ENCODE results near the gene KCTD16. TPM values are rescaled to one million over a fixed set of nuclear protein-coding genes. Genes with fewer than 3 reads are reported as not detected.

KCTD16 gene
- total and polyA plus RNA-seq, 2 donors (not counting 1 experiment from before 2014, with no cell fraction given), result not detected

- H3K4me1 ChIP-seq (ENCODE audit: control insufficient read depth in 2 of 2, insufficient read depth in 2 of 2, low read length in 2 of 2), result peaks cover 50 to 51% of the 10 kb centered on the region in 2 donors
- no peaks in the 10 kb centered on the region for H3K36me3 ChIP-seq (replicated peaks in 1 of 2; ENCODE audit: control extremely low read depth in 1 of 2, control insufficient read depth in 1 of 2, extremely low read depth in 1 of 2, insufficient read depth in 2 of 2, low read length in 1 of 2)
- no peaks in the 10 kb centered on the region for H3K9me3 Mint-ChIP-seq (ENCODE audit: insufficient read depth)
- peak overlapping the region; percentile 87 for H3K27ac Mint-ChIP-seq
- H2AFZ ChIP-seq (ENCODE audit: insufficient read depth, low read depth, low read length, poor library complexity, severe bottlenecking), result peak overlapping the region; percentile 27
- peak overlapping the region; percentile 60 for H3K4me3 Mint-ChIP-seq
- peak overlapping the region; percentile 11 to 94 for H3K27ac ChIP-seq (ENCODE audit: low read length in 2 of 2)
- ATAC-seq (ENCODE audit: low read depth), result peak; percentile 61
- intact Hi-C loops (cut with micrococcal nuclease), result loop anchor here (5.0 to 10.0 kb wide), 6 partner anchors 788 to 1647 kb away; partner anchors contain the start of genes ARHGAP26, NR3C1 and PRELID2
- TF ChIP-seq EZH2 (IDR thresholded peaks at IDR 0.05; ENCODE audit: borderline replicate concordance, insufficient read depth, low read depth, low read length, poor library complexity, severe bottlenecking), result no peak
- H3K9me3 ChIP-seq (ENCODE audit: control extremely low read depth in 1 of 3, control insufficient read depth in 2 of 3, insufficient read depth in 1 of 3, low read length in 2 of 3), result no peaks in the 10 kb centered on the region
- CTCF ChIA-PET, result interaction anchor here (0.6 to 4.8 kb wide), 10 partner anchors 14 to 1268 kb away, joined by 3 to 56 read pairs (median 4); partner anchors contain the start of genes KCTD16 and YIPF5
- peak overlapping the region; percentile 56 for H3K4me2 ChIP-seq (replicated peaks; ENCODE audit: low read depth, low read length, poor library complexity, severe bottlenecking)
- WGBS (ENCODE audit: insufficient coverage), result 49% methylated on average over 7 of the region's 10 CpGs
- no peaks in the 10 kb centered on the region for H4K20me1 ChIP-seq (ENCODE audit: control insufficient read depth, insufficient read depth, low read length, poor library complexity, severe bottlenecking)
- peaks cover 47% of the 10 kb centered on the region for H3K4me1 Mint-ChIP-seq
- H3K27me3 Mint-ChIP-seq, result no peaks in the 10 kb centered on the region
- H3K79me2 ChIP-seq (ENCODE audit: control insufficient read depth, insufficient read depth, low read length), result no peaks in the 10 kb centered on the region
- no peak overlapping the region for H3K4me3 ChIP-seq (ENCODE audit: control extremely low read depth in 1 of 5, extremely low read depth in 1 of 5, insufficient read depth in 1 of 5, low read depth in 2 of 5, low read length in 4 of 5)
- peak; percentile 79 for DNase-seq
- H3K9ac ChIP-seq (ENCODE audit: low read length), result no peak overlapping the region
- no peaks in the 10 kb centered on the region for H3K27me3 ChIP-seq (replicated peaks in 1 of 4; ENCODE audit: control extremely low read depth in 1 of 4, control insufficient read depth in 3 of 4, insufficient read depth in 4 of 4, low read length in 3 of 4)
- POLR2A ChIA-PET, result no interaction called here
These were observed 19.2 kb downstream of the KCTD16 start for GRCh38 chr5:144189800-144190429.

GRCh38 chr5:144191531-144191930 lies 20.9 kb downstream of the KCTD16 start:
- ATAC-seq (ENCODE audit: low read depth) (no peak), DNase-seq (no peak)
- Mint-ChIP-seq H3K27me3 (no peaks in the 10 kb centered on the region), H3K27ac (peak overlapping the region; percentile 66), H3K4me1 (peaks cover 44% of the 10 kb centered on the region), H3K4me3 (peak overlapping the region; percentile 23), H3K9me3 (ENCODE audit: insufficient read depth) (no peaks in the 10 kb centered on the region)
- ChIA-PET CTCF (interaction anchor here (0.6 to 4.8 kb wide), 16 partner anchors 12 to 1271 kb away, joined by 3 to 56 read pairs (median 4); partner anchors contain the start of genes KCTD16, NR3C1 and YIPF5), POLR2A (interaction anchor here (0.6 kb wide), 1 partner anchor 787 kb away, joined by 4 read pairs; no protein-coding TSS in a partner anchor)
- Histone ChIP-seq H4K20me1 (ENCODE audit: control insufficient read depth, insufficient read depth, low read length, poor library complexity, severe bottlenecking) (no peaks in the 10 kb centered on the region), H3K36me3 (replicated peaks in 1 of 2; ENCODE audit: control extremely low read depth in 1 of 2, control insufficient read depth in 1 of 2, extremely low read depth in 1 of 2, insufficient read depth in 2 of 2, low read length in 1 of 2) (no peaks in the 10 kb centered on the region), H3K9ac (ENCODE audit: low read length) (peak overlapping the region; percentile 18), H3K4me3 (ENCODE audit: control extremely low read depth in 1 of 5, extremely low read depth in 1 of 5, insufficient read depth in 1 of 5, low read depth in 2 of 5, low read length in 4 of 5) (peak overlapping the region in 1 of 5 experiments; percentile 19), H3K27ac (ENCODE audit: low read length in 2 of 2) (peak overlapping the region; percentile 54 to 70), H3K27me3 (replicated peaks in 1 of 4; ENCODE audit: control extremely low read depth in 1 of 4, control insufficient read depth in 3 of 4, insufficient read depth in 4 of 4, low read length in 3 of 4) (no peaks in the 10 kb centered on the region), H3K9me3 (ENCODE audit: control extremely low read depth in 1 of 3, control insufficient read depth in 2 of 3, insufficient read depth in 1 of 3, low read length in 2 of 3) (no peaks in the 10 kb centered on the region), H3K4me2 (replicated peaks; ENCODE audit: low read depth, low read length, poor library complexity, severe bottlenecking) (peak overlapping the region; percentile 64), H3K4me1 (ENCODE audit: control insufficient read depth in 2 of 2, insufficient read depth in 2 of 2, low read length in 2 of 2) (peaks cover 49 to 50% of the 10 kb centered on the region in 2 donors), H3K79me2 (ENCODE audit: control insufficient read depth, insufficient read depth, low read length) (no peaks in the 10 kb centered on the region), H2AFZ (ENCODE audit: insufficient read depth, low read depth, low read length, poor library complexity, severe bottlenecking) (peak overlapping the region; percentile 72)
- TF ChIP-seq, protein P1, sequence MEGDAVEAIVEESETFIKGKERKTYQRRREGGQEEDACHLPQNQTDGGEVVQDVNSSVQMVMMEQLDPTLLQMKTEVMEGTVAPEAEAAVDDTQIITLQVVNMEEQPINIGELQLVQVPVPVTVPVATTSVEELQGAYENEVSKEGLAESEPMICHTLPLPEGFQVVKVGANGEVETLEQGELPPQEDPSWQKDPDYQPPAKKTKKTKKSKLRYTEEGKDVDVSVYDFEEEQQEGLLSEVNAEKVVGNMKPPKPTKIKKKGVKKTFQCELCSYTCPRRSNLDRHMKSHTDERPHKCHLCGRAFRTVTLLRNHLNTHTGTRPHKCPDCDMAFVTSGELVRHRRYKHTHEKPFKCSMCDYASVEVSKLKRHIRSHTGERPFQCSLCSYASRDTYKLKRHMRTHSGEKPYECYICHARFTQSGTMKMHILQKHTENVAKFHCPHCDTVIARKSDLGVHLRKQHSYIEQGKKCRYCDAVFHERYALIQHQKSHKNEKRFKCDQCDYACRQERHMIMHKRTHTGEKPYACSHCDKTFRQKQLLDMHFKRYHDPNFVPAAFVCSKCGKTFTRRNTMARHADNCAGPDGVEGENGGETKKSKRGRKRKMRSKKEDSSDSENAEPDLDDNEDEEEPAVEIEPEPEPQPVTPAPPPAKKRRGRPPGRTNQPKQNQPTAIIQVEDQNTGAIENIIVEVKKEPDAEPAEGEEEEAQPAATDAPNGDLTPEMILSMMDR (IDR thresholded peaks at IDR 0.05), result no peak
- no peak for TF ChIP-seq EZH2 (IDR thresholded peaks at IDR 0.05; ENCODE audit: borderline replicate concordance, insufficient read depth, low read depth, low read length, poor library complexity, severe bottlenecking)
- intact Hi-C loops (cut with micrococcal nuclease), result loop anchor here (5.0 to 10.0 kb wide), 5 partner anchors 789 to 1646 kb away; partner anchors contain the start of genes NR3C1 and PRELID2
- no CpG with 5 or more reads among the region's 3 CpGs for WGBS (ENCODE audit: insufficient coverage)
